ENCODE data around the gene BCL2. TPM values are rescaled to one million over a fixed set of nuclear protein-coding genes. Genes with fewer than 3 reads are reported as not detected.

Gene BCL2
- total and polyA plus RNA-seq, 9 of the 15 experiments (the other 6 are each of a cell fraction or from before 2014, with no cell fraction given), result 0.10 to 1.1 (median 0.65) TPM

- Histone ChIP-seq H3K4me1 (replicated peaks in 1 of 2; ENCODE audit: control insufficient read depth in 2 of 2, insufficient read depth in 2 of 2, low read length in 2 of 2) (no peaks in the 10 kb centered on the region; a peak in 2 of 5 replicates), H2AFZ (ENCODE audit: low read depth, low read length) (no peak overlapping the region), H3K27ac (ENCODE audit: extremely low read depth, low read depth, low read length) (no peak overlapping the region), H3K27me3 (ENCODE audit: control insufficient read depth in 2 of 2, insufficient read depth in 2 of 2, low read length in 2 of 2) (no peaks in the 10 kb centered on the region), H4K20me1 (replicated peaks; ENCODE audit: control insufficient read depth, insufficient read depth, low read length) (no peaks in the 10 kb centered on the region), H3K36me3 (ENCODE audit: control insufficient read depth, insufficient read depth, low read length) (no peaks in the 10 kb centered on the region), H3K9me3 (replicated peaks; ENCODE audit: control insufficient read depth, insufficient read depth, low read depth, low read length) (no peaks in the 10 kb centered on the region), H3K79me2 (ENCODE audit: control insufficient read depth, insufficient read depth, low read length) (no peaks in the 10 kb centered on the region), H3K9me1 (ENCODE audit: control insufficient read depth, insufficient read depth, low read length) (no peaks in the 10 kb centered on the region), H3K9ac (ENCODE audit: insufficient read depth in 1 of 2, low read depth in 2 of 2, low read length in 2 of 2) (no peak overlapping the region), H3K4me2 (ENCODE audit: insufficient read depth, low read length) (no peak overlapping the region), H3K4me3 (no peak overlapping the region)
- ChIA-PET POLR2A (no interaction called here), CTCF (ENCODE audit: low intra/inter-chr PET ratio) (no interaction called here)
- DNase-seq (ENCODE audit: extremely low read depth in 1 of 4, low spot score in 3 of 4) (no peak), ATAC-seq (no peak), FAIRE-seq (no peak)
- intact Hi-C loops (cut with micrococcal nuclease) (loop anchor here (10.0 kb wide), 1 partner anchor 82 kb away; no protein-coding TSS in a partner anchor), in situ Hi-C loops (cut with MboI) (no loop called here)
- BruUV-seq (replicated peaks), result no TSS peak
- TF ChIP-seq YBX1 (IDR thresholded peaks at IDR 0.05) (no peak), ZNF282 (CRISPR knock-in tag; IDR thresholded peaks at IDR 0.05) (no peak), RBM14 (IDR thresholded peaks at IDR 0.05; ENCODE audit: borderline replicate concordance, insufficient read depth, low read depth, low read length) (no peak), SMARCA5 (IDR thresholded peaks at IDR 0.05) (no peak), ZBTB5 (IDR thresholded peaks at IDR 0.05) (no peak), NR1H2 (CRISPR knock-in tag; IDR thresholded peaks at IDR 0.05) (no peak), ZKSCAN3 (CRISPR knock-in tag; IDR thresholded peaks at IDR 0.05) (no peak), SMARCC2 (IDR thresholded peaks at IDR 0.05; ENCODE audit: low read depth) (no peak), NFIC (IDR thresholded peaks at IDR 0.05) (no peak)
- 2% methylated on average over 9 of the region's 9 CpGs for WGBS (ENCODE audit: insufficient coverage, low coverage, missing lambda C conversion rate)
Observed at GRCh38 chr18:63216516-63217311, 102.9 kb downstream of the BCL2 start.

All from K562 (cell line).